IPS-NIHi7 (cell line): ENCODE data around the gene TMEM61.
A peak's percentile ranks its signal among the peaks of the same experiment; 100 is the strongest.
"Not testable (repeated sequence)": the region's sequence is repeated elsewhere in the genome, so short reads cannot be mapped to it uniquely, and the experiment has no call there.

Experiments
- DNase-seq: peaks from one replicate; pipeline ENCODE4 v3.0.0; 2012; ENCODE audit warnings: mixed read lengths; ENCODE audit errors: extremely low spot score

TMEM61 gene

DNA sequence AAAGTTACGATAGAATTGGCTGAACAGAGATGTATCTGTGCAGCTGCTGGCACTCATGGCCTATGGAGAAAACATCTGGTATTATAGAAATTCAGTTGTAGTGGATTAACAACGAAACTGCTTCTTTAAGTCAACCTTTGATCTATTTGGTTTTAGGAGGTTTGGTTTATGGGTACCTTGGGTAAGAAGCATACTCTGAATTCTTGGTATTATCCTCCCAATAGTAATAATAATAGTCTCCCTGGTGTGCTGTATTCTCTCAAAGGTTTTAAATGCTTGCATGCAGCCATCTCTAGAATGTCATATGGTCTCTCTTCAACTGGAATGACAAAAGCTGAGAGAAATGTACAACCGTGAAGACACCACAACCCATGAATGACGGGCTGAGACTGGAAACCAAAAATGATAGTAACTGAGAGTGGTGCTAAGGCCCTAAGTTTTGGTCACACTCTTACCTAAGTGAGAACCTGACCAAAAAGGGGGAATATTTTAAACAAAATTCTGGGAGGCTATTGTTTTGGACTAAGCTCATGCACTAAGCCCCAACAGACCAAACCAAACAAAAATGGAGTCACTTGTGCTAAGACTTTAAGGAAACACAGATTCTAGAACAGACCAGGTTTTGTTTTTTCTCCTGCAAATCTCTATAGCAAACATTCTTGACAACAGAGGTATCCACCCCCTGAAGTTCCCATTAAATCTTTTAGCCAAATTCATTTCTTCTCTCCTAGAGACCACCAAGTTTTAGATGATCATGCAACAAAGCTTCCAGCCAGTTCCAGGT lies 17.6 kb upstream of the TMEM61 start:
- DNase-seq: no peak

DNA sequence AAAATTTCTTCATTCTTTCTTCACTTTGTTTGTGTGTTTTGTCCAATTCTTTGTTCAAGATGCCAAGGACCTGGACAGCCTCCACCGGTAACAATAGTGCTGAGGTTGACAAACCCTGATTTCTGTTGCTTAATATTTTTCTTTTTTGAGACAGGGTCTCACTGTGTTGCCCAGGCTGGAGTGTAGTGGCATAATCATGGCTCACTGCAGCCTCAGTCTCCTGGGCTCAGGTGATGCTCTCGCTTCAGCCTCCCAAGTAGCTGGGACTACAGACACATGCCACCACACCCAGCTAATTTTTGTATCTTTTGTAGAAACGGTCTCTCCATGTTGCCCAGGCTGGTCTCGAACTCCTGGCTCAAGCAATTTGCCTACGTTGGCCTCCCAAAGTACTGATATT lies 16.6 kb upstream of the TMEM61 start:
- not testable (repeated sequence) for DNase-seq

- no peak for DNase-seq
These were observed 14.6 kb upstream of the TMEM61 start for GRCh38 chr1:54965624-54966340.

DNA sequence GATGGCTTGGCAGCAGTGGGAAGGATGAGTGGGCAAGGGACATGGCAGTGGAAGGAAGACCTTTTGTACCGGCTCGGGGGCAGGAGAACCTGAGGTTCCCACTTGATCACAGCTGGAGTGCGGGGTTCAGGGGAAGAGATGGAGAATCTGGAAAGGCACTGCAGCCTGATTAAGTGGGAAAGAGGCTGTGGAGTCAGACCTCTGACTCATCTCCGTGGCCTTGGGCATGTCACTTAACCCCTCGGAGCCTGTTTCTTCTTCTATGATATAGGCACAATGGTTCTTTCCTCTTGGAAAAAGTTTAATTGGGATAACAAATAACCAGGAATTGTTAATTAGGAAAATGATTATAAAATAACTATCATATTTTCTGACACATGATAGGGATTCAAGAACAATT lies 13.1 kb upstream of the TMEM61 start:
- no peak for DNase-seq

GRCh38 chr1:54968551-54968950 lies 11.9 kb upstream of the TMEM61 start:
- no peak for DNase-seq

DNA sequence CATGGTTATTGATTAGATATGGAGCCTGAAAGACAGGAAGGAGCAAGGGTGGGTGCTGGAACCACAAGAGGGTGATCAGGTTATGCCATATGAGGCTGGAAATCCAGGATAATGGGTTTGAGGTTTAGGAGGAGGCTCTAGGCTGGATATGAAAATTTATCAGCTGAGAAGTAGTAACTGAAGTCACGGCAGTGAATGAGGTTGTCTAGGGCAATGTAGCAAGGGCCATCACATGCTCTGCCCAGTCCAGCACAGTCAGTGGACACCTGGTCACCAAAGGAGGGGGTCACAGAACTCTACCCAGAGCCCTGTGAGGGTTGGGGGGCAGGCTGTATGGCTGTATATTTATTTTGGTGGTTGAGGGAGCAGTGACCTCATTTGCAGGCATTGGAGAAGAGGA lies 10.5 kb upstream of the TMEM61 start:
- DNase-seq: no peak

GRCh38 chr1:54970901-54971300 lies 9.5 kb upstream of the TMEM61 start:
- no peak for DNase-seq

DNA sequence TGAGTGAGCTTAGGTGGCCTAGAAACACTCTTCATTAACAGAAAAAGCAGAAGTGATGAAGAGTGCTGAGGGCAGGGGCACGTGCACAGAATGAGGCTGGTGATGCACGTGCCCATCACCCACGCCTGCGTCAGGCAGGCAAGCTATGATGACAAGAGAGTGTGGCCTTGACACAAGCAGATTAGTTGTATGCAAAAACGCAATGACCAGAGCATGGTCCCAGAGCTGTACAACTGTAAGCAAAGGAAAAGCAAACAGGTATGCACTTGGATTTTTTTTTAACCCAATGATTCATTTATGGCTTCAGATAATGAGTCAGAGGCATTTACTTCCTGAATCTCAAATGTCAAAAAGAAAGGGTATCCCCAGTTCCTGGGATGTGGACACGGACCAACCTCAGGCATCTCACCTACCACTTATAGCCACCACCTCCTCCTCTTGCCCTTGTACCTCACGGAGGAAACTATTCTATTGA lies 9.1 kb upstream of the TMEM61 start:
- DNase-seq: no peak

DNA sequence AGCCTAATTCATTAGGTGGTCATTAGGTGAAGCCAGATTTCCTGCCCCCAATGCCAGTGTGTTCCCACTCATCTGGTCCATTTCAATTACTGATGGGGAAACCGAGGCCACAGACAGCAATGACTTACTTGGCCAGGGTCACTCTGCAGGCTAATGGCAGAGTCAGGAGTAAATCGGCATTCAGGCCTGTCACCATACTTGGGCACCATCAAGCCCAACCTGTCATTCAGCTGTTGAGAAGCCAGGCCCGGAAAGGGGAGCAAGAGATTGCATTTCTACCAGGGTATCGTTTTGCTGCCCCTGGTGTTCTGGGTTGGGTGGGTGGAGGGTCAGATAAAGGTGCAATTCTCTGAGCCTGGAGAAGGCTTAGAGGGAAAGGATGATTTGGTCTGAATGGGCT lies 8.0 kb upstream of the TMEM61 start:
- DNase-seq: no peak

GRCh38 chr1:54973205-54973921 lies 7.1 kb upstream of the TMEM61 start:
- DNase-seq: peak; percentile 76

DNA sequence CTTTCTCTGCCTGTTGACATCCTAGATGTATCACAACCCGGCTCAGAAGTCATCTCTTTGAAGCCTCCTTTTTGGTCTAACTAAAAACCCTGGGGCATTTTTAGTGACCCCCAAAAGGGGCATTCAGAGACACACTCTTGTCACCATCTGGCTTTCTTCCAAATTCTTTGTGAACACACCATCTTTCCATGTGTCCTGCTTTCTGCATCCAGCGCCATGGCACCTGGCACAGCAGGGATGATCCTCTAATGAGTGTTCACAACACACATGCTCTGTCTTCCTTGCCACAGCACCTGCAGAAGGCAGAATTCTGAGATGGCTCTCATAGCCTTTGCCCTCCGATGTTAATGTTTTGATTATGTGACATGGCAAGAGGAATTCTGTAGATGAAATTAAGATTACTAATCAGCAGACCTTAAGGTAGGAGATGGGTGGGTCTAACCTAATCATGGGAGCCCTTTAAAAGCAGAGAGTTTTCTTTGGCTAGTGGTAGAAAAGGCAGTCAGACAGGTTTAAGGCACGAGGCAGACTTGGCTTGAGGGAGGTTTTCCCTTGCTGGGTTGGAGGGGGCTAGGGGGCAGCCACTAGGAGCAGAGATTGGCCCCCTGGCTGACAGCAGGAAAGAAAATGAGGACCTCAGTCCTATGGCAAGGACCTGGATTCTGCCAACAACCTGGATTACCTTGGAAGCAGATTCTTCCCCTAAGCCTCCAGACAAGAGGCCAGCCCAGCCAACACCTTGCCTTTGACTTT lies 4.9 kb upstream of the TMEM61 start:
- no peak for DNase-seq

DNA sequence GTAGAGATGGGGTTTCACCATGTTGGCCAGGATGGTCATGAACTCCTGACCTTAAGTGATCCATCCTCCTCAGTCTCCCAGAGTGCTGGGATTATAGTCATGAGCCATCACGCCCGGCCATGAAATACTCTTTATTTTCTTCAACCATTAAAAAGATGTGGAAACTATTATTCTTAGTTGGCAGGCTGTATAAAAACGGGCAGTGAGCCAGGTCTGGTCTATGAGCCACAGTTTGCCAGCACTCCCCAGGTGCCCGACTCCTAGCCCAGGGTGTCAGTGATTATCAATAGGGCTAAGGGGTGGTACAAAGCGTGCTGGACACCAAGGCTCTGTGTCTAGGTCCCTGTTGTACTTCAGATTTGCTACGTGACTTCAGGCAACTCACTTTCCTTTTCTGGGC lies 3.7 kb upstream of the TMEM61 start:
- no peak for DNase-seq

DNA sequence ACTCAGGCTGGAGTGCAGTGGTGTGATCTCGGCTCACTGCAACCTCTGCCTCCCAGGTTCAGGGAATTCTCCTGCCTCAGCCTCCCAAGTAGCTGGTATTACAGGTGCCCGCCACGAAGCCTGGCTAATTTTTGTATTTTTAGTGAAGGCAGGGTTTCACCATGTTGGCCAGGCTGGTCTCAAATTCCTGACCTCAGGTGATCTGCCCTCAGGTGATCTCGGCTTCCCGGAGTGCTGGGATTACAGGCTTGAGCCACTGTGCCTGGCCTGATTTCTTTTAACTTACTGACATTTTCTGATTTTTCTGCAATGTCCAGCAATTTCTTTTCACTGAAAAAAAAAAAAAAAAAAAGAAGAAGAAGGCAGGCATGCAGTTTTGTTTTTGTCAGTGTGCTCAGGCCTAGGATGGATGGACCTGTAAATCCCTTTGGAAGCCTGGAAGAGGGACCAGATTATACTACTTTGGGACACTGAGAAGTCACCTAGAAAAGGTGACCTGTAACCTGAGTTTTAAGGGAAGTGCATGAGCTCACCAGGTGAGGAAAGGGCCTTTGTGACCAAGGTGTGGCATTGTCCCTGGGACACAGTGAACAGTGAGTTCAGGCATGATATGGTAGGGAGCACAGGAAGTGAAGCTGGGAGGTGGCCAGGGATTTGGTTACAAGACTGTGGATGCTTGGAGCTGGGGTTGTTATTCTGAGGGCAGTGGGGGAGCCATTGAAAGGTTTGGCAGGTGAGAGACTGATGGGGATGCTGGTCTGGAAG lies 2.7 kb upstream of the TMEM61 start:
- DNase-seq: no peak

- DNase-seq: no peak
These were observed 1.7 kb upstream of the TMEM61 start for GRCh38 chr1:54978528-54979326.

- DNase-seq: no peak
These were observed 1.0 kb upstream of the TMEM61 start for GRCh38 chr1:54979327-54979891.

DNA sequence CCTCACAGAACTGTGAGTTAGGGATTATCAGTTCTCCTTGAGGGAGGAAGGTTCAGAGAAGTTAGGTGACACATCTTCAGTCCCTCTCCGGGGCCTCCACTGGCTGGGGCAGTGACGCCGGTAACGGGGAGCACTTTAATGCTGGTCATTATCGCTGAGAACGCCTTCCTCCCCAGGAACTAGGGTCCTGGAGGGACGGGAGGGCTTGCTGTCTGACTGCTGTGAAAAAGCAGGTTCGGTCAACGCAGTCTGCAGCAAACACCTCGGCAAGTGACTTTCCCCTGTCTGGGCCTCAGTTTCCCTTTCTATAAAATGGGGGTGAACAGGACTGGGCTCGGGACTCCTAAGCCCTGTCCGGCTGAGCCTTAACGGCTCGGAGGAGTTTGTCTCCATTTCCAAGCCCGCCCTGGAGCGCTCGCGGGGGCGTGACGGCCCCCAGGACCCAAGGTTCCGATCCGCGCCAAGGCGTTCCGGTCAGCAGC lies 341 bp upstream of the TMEM61 start:
- DNase-seq: no peak

GRCh38 chr1:54981466-54981865 lies 1.0 kb downstream of the TMEM61 start:
- no peak for DNase-seq

- no peak for DNase-seq
These were observed 2.3 kb downstream of the TMEM61 start for GRCh38 chr1:54982739-54983138.

DNA sequence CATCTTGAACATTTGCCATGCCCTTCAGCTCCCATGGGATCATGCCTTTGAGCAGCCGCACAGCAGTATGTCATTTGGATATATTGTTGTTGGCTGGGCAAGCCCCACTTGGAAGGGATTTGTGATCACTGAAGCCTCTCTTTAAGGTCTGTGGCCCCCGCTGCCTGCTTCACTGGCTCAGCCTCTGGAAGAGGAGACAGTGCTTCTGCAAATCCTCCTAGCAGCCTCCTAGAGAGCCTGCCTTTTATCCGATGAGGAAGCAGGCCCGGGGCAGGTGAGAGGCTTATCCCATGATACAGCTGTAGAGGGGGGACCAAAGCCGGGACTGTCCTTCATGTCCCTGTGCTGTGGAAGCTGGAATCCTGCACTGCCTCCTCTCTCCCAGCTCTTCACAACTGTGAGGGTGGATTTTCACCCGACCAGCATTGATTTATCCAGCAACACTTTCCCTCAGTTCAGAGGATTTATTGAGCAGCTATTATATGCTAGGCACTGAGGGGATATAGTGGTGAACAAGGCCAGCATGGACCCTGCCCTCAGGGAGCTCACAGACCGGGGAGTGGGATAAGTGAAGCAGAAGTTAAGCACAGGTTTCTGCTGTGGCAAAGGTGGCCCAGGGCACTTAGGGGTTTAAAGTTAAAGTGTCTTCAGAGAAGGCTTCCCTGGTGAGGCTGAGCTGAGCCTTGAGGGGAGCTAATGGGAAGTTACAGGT lies 3.9 kb downstream of the TMEM61 start:
- DNase-seq: no peak
